Measurements from ENCODE around the gene PPP2R2D.

PPP2R2D gene

DNA sequence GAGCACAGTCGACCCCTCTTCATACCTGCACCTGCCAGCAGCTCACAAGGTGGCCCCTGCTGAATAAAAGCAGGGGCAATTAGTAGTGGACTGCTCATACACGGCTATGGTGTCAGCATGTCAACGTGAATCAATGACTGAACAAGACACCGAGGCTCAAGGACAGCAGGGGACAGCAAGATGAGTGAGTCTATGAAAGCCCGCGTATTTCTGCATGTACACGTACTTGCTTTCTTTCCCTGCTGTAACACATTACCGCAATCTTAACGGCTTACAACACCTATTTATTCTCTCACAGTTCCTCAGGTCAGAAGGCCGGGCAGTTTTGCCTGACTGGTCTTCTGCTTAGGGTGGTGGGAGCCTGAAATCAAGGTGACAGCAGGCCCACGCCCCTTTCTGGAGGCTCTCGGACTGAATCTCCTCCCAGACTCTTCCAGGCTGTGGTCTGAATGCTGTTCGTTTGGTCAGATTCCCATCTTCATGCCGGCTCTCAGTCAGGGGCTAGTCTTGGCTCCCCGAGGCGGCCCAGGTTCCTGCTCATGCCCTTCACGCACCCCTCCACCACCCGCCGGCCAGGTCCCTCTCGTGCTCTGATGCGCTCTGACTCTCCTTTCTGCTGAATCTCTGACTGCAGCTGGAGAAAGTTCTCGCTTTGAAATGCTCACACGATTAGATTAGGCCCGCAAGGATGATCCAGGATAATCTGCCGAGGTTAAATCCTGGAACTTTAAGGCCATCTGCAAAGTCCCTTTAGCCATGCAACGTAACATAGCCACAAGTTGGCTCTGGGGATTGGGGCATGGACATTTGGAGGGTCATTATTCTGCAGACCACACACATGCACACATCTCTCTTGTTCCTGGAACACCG lies 7.8 kb upstream of the PPP2R2D start:
- Histone ChIP-seq H3K36me3 (ENCODE audit: control insufficient read depth, insufficient read depth, low read length) (no peaks in the 10 kb centered on the region), H3K27me3 (replicated peaks; ENCODE audit: control insufficient read depth, insufficient read depth, low read length) (no peaks in the 10 kb centered on the region; the same call in 1 of the 2 replicates), H3K4me3 (replicated peaks; ENCODE audit: low read depth, low read length) (no peak overlapping the region)
- TF ChIP-seq, protein P1, sequence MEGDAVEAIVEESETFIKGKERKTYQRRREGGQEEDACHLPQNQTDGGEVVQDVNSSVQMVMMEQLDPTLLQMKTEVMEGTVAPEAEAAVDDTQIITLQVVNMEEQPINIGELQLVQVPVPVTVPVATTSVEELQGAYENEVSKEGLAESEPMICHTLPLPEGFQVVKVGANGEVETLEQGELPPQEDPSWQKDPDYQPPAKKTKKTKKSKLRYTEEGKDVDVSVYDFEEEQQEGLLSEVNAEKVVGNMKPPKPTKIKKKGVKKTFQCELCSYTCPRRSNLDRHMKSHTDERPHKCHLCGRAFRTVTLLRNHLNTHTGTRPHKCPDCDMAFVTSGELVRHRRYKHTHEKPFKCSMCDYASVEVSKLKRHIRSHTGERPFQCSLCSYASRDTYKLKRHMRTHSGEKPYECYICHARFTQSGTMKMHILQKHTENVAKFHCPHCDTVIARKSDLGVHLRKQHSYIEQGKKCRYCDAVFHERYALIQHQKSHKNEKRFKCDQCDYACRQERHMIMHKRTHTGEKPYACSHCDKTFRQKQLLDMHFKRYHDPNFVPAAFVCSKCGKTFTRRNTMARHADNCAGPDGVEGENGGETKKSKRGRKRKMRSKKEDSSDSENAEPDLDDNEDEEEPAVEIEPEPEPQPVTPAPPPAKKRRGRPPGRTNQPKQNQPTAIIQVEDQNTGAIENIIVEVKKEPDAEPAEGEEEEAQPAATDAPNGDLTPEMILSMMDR (IDR thresholded peaks at IDR 0.05; ENCODE audit: insufficient read depth, low read length, poor library complexity, severe bottlenecking), result no peak
- no peak for DNase-seq (ENCODE audit: extremely low read depth, insufficient read length)

DNA sequence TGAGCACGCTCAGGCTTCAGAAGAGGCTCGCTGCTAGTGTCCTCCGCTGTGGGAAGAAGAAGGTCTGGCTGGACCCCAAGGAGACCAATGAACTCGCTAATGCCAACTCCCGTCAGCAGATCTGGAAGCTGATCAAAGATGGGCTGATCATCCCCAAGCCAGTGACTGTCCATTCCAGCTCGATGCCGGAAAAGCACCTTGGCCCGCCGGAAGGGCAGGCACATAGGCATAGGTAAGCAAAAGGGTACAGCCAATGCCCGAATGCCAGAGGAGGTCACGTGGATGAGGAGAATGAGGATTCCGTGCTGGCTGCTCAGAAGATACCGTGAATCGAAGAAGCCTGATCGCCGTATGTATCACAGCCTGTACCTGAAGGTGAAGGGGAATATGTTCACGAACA lies 5.7 kb upstream of the PPP2R2D start:
- no peaks in the 10 kb centered on the region for H3K36me3 ChIP-seq (ENCODE audit: control insufficient read depth, insufficient read depth, low read length)
- TF ChIP-seq, protein P1 (IDR thresholded peaks at IDR 0.05; ENCODE audit: insufficient read depth, low read length, poor library complexity, severe bottlenecking), result no peak
- no peak overlapping the region for H3K4me3 ChIP-seq (replicated peaks; ENCODE audit: low read depth, low read length)
- DNase-seq (ENCODE audit: extremely low read depth, insufficient read length), result no peak
- H3K27me3 ChIP-seq (replicated peaks; ENCODE audit: control insufficient read depth, insufficient read depth, low read length), result no peaks in the 10 kb centered on the region; the same call in none of the 2 replicates

DNA sequence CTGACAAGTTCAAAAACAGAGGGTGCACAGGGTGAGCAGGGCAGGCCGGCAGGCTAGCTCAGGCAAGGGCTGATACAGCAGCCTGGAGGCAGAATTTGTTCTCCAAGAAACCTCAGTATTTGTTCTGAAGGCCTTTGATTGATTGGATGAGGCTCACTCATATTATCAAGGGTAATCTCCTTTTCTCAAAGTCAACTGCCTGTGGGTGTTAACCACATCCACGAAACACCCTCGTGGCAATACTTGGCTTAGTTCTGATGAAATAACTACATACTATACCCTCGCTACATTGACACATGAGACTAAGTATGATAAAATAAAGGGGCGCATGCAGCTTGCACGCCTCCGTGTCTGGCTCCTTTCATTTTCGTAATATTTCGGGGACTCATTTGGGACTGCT lies 4.4 kb upstream of the PPP2R2D start:
- H3K4me3 ChIP-seq (replicated peaks; ENCODE audit: low read depth, low read length), result no peak overlapping the region
- H3K36me3 ChIP-seq (ENCODE audit: control insufficient read depth, insufficient read depth, low read length), result no peaks in the 10 kb centered on the region
- TF ChIP-seq, protein P1 (IDR thresholded peaks at IDR 0.05; ENCODE audit: insufficient read depth, low read length, poor library complexity, severe bottlenecking), result no peak
- H3K27me3 ChIP-seq (replicated peaks; ENCODE audit: control insufficient read depth, insufficient read depth, low read length), result no peaks in the 10 kb centered on the region; the same call in none of the 2 replicates
- no peak for DNase-seq (ENCODE audit: extremely low read depth, insufficient read length)

DNA sequence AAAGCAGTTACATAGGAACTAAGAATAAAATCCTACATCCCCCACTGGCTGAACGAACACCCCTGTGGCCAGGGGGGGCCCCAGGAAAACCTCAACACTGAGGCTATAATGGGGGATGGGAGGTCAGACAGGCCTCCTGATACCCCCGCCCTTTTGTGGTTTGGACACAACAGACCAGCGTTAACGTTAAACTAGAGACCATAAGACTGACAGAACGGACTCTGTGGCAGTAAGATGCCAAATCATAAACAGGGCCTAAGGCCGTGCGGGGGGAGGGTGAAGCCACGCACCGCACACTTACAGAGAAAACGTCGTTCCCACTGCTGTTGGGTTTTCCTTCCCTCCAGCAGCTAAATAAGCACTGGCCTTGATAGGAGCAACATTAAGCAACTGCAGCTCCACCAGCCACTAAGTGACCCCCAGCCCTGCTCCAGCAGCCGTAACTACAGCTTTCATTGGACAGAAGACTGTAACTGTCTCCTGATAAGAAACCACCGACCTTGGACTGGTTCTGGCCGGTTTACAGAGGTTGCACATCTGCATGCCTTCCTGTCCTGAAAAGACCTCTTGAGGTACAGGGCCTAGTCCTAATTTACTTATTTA lies 3.4 kb upstream of the PPP2R2D start:
- Histone ChIP-seq H3K36me3 (ENCODE audit: control insufficient read depth, insufficient read depth, low read length) (no peaks in the 10 kb centered on the region), H3K4me3 (replicated peaks; ENCODE audit: low read depth, low read length) (no peak overlapping the region), H3K27me3 (replicated peaks; ENCODE audit: control insufficient read depth, insufficient read depth, low read length) (no peaks in the 10 kb centered on the region; the same call in 1 of the 2 replicates)
- TF ChIP-seq, protein P1 (IDR thresholded peaks at IDR 0.05; ENCODE audit: insufficient read depth, low read length, poor library complexity, severe bottlenecking), result no peak
- no peak for DNase-seq (ENCODE audit: extremely low read depth, insufficient read length)

DNA sequence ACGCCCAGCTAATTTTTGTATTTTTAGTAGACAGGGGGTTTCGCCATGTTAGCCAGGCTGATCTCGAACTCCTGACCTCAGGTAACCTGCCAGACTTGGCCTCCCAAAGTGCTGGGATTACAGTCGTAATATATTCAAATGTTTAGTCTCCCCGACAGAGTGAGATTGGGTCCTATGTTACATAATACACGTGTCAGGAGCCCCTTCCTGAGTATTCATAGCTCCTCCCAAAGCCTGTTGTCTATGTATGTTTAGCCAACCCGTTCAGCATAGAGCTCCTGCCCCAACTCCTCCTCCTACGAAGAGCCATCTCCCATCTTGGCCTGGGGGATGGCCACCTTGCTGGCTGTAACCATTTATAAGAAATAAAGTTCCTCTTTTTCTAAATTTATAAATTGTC lies 2.7 kb upstream of the PPP2R2D start:
- H3K27me3 ChIP-seq (replicated peaks; ENCODE audit: control insufficient read depth, insufficient read depth, low read length), result no peaks in the 10 kb centered on the region; the same call in 1 of the 2 replicates
- no peak overlapping the region for H3K4me3 ChIP-seq (replicated peaks; ENCODE audit: low read depth, low read length)
- TF ChIP-seq, protein P1 (IDR thresholded peaks at IDR 0.05; ENCODE audit: insufficient read depth, low read length, poor library complexity, severe bottlenecking), result no peak
- DNase-seq (ENCODE audit: extremely low read depth, insufficient read length), result no peak
- H3K36me3 ChIP-seq (ENCODE audit: control insufficient read depth, insufficient read depth, low read length), result no peaks in the 10 kb centered on the region

Data from GM06990 (cell line).